HT-29 (cell line): ENCODE results near the gene GSE1. TPM values are rescaled to one million over a fixed set of nuclear protein-coding genes. Genes with fewer than 3 reads are reported as not detected.

Experiments
- DNase-seq: peaks from one replicate; pipeline ENCODE4 v3.0.0-alpha.2; 2015; ENCODE audit warnings: low spot score
- total RNA-seq: library from RNA; depleted of rRNA; stranded (reverse); fragments of >200 nt; shearing (Covaris generic); gene quantifications from 2 replicates; pipeline ENCODE4 v1.2.3, GENCODE V29; 2014

Gene GSE1
- total RNA-seq, 1 experiment from 2014 or later: 81.1 TPM

DNA sequence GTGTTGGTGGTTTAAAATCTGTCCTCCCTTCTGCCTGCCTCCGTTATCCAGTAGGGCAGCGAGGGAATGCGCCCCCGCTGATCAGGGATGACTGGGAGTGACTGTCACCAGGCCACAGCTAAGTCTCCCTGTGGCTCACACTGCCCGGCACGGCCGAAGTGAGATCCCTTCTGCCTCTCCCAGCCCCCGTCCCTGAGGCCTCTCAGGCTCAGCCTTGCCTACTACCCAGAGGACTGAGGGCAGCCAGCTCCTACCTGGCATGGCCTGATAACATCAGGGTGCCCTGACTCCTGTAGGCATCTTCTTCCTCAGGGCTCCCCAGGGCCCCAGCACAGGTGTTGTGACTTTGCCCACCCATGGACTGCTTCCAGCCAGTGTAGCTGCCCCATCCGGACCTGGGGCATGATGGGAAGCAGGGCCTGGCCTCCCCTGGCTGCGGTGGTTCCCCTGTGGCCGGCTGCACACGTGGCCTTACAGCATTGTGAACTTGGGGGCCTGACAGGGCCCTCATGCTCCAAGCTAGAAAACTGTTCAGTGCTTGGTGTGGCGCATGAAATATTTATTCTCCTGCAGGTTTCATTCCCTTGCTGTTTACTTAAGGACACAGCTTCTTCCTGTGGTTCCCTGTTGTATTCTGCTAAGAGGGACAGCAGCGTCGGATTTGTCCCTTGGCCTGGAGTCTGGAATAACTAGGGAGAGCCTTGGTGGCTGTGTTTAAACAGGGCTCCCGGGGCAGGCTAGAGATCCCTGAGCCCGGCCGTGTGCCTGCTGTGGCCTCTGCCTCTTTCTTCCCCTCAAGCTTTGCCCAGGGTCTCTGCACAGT lies 45.6 kb downstream of the GSE1 start:
- no peak for DNase-seq

DNA sequence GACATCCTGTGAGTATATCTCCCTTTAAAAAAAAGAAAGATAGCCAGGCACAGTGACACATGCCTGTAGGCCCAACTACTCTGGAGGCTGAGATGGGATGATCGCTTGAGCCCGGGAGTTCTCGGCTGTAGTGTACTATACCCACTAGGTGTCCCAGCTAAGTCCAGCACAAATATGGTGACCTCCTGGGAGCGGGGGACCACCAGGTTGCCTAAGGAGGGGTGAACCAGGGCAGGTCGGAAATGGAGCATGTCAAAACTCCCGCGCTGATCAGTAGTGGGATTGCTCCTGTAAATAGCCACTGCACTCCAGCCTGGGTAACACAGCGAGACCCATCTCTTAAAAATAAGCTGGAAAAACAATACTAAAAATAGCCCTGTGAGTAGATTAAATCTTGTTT lies 46.2 kb downstream of the GSE1 start:
- DNase-seq: no peak

DNA sequence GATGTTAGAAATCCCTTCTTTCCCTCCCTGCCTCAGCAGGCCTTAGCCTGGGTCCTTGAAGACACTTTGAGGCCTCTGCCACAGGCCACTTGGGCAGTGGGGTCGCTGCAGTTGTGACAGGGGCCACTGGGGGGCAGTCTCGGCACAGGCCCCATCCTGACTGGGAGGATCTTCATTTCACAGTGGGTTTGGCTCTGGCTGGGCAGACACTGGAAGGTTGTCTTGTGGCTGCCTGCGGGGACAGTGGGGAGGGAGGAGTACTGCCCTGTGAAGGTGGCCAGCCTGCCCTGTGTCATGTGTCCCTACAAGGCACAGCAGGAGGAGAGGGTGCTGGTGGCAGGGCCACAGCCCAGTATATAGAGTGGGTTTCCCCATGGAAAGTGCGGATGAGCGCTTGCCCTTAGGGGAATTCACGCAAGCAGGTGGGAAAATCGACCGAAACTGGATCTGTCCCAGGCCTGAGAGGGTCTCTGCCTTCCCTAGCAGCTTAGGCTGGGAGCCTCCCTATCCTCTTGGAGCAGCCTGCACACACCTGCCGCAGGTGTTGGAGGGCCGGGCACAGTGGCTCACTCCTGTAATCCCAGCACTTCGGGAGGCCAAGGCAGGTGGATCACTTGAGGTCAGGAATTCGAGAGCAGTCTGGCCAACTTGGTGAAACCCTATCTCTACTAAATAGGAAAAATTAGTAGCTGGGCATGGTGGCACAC lies 46.8 kb downstream of the GSE1 start:
- DNase-seq: peak; percentile 70

DNA sequence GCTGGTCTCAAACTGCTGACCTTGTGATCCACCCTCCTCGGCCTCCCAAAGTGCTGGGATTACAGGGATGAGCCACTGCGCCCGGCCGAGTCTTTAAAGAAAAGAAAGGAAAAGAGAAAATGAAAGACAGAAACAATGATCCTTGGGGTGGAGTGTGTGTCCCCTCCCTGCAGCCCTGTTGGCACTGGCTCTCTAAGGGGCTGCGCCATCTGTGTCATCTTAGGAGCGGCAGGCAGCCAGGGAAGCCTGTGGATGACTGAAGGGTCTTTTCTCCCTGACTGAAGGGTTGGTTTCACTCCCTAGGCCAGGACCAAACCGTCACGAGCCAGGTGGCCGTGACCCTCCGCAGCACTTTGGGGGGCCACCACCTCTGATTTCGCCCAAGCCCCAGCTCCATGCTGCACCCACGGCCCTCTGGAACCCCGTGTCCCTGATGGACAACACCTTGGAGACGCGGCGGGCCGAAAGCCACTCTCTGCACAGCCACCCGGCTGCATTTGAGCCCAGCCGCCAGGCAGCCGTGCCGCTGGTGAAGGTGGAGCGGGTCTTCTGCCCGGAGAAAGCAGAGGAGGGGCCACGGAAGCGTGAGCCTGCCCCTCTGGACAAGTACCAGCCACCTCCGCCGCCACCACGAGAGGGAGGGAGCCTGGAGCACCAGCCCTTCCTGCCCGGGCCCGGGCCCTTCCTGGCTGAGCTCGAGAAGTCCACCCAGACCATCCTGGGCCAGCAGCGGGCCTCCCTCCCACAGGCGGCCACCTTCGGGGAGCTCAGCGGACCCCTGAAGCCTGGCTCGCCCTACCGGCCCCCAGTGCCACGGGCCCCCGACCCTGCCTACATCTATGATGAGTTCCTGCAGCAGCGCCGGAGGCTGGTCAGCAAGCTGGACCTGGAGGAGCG lies 48.0 kb downstream of the GSE1 start:
- DNase-seq: no peak

DNA sequence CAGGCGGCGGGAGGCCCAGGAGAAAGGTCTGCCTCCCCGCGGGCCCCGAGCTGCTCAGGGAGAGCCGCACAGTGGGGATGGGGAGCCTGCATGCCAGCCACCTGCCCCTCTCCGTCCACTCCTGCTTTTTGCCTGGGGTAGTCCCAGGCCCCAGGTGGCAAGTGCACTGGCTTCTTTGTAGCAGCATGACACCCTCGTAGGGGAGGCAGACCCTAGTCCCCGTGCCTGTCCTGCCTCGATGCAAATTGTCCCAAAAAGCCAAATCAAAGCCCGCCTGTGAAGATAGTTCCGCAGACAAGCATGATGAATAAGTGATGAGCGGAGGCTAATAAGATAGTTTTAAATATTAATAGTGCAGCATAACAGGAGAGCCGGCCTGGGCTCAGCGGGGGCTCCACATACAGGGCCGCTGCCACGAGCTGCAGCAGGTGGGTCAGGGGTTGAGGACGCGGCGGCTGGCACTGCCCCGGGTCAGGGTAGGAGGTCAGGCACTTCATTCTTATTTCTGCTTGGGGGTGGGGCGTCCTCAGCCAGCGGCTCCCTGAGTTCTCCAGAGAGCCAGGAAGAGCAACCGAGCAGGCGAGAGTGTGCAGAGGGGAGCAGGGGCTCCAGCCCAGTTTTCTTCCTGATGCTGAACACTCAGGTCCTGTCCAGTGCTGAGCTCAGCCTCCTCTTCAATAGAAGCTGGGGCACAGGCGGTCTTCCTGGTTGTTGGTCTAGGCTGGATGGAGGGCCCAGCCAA lies 48.8 kb downstream of the GSE1 start:
- no peak for DNase-seq

DNA sequence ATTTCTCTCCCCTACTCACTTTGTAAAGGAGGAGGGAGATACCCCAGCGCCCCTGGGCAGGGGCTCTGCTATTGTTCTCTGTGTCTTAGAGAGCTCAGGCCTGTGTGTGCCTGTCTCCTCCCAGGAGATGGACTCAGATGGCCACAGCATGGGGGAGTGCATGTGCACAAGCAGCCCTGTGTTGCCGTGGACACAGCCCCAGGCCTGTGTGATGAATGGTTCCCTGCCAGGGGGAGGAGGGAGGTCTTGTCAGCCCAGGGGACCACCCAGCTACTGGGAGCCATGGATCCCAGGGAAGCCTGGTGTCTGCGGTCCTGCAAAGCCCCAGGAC lies 49.3 kb downstream of the GSE1 start:
- no peak for DNase-seq

DNA sequence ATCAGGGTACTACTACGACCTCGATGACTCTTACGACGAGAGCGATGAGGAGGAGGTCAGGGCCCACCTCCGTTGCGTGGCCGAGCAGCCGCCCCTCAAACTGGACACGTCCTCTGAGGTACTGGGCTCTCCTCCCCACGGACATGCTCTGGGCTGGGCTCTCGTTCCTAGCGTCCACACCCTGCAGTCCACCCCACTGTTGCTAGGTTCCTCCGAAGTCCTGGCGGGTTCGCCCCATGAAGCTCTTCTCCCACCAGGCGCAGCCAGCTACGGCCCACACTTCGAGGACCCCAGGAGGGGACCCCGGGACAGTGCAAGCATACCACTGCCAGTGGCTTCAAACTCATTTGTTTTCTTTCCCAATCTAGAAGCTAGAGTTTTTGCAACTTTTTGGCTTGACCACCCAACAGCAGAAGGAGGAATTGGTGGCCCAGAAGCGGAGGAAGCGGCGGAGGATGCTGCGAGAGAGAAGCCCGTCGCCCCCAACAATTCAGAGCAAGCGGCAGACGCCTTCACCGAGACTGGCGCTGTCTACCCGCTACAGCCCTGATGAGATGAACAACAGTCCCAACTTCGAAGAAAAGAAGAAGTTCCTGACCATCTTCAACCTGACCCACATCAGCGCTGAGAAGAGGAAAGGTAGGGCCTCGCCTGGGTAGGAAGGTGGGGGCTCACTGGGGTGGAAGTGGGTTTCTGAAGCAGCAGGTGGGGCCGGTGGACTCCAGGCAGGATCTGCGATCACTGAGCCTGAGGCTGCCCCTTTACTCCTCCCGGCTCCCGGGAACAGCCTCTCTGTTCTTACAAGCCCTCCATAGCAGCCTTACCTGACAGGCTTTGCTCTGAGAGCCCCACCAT lies 50.1 kb downstream of the GSE1 start:
- no peak for DNase-seq

DNA sequence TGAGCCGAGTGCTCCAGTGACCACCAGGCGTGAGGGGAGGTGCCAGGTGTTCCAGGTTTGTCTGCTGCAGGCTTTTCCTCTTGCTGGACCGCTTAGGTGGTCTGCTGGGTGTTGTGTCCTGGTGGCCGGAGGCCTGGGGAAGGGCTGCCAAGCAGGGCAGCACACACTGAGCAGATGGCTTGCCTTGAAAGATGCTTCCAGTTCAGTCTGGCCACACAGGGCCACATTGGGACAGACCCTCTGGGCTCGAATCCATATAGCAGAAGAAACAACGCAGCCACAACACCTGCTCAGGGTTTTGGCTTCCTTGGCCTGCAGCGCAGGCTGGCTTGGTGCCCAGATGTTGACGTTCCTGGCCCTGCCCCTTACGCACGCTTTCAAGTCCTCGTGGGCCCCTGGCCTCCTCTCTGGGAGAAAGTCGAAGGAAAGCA lies 50.8 kb downstream of the GSE1 start:
- DNase-seq: no peak

DNA sequence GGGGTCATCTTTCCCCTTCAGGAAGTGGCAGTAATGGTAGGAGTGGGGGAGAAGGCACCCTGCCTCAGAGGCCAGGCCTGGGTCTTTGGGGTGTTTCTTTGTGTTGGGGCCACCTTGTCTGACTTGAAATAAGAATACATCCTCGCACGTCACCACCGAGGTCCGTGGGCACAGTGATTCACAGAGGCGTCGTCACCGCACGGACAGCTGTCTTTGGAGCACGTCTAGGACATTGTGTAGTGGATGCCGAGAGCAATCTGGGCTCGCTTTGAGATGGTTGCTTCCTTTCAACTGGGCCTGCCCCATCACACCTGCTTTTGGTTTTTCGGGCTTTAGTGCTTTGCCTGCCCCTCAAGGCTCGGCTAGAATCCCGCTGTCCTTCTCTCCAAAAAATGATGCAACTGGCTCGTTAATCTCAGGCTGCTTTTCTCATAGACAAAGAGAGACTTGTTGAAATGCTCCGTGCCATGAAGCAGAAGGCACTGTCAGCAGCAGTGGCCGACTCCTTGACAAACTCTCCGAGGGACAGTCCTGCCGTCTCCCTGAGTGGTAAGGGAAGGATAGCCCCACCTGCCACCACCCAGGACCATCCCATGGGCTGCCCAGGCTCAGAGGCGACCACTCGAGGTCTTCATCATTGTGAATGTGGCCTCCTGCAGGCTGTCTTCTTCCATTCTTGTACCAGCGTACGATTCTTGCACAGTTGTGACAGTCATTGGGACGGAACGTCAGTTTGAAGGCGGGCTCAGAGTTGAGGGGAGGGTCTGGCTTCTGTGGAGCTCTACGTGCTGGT lies 51.7 kb downstream of the GSE1 start:
- DNase-seq: no peak

DNA sequence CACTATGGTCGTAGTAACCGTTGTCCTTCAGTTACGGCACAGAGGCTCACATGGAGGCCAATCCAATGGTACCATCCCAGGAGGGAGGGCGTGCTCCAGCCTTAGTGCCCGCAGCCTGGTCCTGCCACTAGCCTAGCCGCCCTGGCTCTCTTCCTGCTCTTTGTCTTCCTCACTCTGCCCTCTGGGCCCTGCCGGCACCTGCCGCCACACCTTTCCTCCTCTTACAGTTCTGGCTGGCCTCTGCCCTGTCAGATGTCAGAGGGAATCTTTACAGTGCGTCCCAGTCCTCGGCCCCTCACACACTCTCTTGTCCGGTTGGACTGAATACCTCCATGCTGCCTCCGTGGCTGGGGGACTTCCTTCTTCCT lies 52.2 kb downstream of the GSE1 start:
- no peak for DNase-seq

DNA sequence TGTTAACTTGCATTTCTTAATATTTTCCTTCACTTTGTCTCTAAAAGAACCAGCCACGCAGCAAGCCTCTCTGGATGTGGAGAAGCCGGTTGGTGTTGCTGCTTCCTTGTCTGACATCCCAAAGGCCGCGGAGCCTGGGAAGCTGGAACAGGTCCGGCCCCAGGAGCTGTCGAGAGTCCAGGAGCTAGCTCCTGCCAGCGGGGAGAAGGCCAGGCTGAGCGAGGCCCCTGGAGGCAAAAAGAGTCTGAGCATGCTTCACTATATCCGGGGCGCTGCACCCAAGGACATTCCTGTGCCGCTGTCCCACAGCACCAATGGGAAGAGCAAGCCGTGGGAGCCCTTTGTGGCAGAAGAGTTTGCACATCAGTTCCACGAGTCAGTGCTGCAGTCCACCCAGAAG lies 52.8 kb downstream of the GSE1 start:
- DNase-seq: no peak

DNA sequence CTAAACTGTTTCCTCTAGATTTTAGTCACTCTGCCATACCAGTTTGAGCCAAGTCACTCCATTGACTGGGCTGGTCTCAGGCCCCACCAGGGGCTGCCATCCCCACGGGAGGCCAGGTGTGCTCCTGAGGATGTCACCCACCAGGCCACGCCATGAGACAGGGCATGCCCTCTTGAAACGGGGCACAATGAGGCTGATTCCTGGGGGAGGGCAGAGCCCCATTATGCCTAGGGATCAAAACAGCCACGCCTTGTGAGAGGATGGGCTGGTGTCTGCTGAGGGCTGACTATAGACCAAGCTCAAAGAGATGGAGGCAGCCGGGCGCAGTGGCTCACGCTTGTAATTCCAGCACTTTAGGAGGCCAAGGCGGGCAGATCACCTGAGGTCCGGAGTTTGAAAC lies 54.1 kb downstream of the GSE1 start:
- DNase-seq: no peak

DNA sequence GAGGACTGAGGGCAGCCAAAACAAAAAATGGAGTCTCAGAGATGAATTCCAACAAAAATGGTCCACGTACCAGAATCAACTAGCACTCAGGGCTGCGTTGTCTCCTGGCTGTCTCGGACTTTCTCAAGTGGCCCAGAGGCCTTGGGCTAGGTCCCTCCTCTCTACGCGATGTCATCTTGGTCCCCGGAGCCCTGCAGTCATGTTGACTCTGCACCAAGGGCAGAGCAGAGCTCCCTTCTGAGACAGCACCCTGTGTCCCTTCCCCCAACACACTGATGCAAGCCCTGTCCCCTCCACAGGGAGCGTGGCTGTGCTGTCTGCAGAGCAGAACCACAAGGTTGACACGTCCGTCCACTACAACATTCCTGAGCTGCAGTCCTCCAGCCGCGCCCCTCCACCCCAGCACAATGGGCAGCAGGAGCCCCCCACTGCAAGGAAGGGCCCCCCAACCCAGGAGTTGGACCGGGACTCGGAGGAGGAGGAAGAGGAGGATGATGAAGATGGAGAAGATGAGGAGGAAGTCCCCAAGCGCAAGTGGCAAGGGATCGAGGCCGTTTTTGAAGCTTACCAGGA lies 54.8 kb downstream of the GSE1 start:
- DNase-seq: no peak

DNA sequence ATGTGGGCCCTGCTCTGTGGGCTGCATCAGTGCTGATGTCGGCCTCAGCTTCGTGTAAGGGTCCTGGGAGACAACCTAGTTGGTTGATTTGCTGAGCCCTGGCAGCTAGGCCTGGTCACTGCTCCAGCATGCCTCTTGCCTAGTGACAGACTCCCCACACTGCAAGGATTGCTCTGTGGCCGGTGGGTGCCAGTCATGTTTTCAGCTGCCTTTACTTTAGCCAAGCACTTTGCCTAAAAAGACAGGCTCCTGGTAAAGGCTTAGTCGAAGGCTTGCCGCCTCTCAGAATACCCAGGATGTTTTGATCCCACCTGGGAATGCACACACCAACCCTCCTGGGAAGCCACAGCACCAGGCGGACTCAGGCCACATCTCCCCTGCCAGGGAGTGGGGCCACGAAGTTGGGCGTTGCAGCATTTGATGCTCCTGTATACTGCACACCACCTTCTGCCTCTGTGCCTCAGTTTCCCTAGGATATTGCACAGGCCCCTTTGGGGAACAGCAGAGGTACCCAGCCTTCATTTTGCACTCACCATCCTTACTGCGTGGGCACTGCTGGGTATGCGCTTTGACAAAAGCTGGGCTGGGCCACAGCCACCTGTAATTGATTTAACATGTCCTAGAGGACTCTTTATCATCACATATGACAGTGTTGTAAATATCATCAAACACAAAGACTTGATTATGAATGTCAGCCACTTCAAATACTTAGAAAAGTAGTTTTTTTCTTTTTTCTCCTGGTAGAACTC lies 55.7 kb downstream of the GSE1 start:
- DNase-seq: no peak

DNA sequence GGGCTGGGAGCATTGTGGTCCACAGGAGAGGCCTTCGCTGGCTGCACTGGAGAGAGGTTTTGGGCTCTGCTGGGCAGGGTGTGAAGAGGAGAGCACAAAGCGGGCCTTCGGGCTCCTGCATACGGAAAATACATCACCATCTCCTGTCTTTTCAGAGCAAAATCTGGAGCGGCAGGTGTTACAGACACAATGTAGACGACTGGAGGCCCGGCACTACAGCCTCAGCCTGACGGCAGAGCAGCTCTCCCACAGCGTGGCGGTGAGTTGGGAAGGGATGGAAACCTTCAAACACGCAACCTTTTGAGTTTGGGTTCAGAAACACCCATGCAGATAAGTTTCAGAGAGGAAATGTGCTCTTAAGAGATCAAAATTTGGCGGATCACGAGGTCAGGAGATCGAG lies 57.7 kb downstream of the GSE1 start:
- DNase-seq: no peak

DNA sequence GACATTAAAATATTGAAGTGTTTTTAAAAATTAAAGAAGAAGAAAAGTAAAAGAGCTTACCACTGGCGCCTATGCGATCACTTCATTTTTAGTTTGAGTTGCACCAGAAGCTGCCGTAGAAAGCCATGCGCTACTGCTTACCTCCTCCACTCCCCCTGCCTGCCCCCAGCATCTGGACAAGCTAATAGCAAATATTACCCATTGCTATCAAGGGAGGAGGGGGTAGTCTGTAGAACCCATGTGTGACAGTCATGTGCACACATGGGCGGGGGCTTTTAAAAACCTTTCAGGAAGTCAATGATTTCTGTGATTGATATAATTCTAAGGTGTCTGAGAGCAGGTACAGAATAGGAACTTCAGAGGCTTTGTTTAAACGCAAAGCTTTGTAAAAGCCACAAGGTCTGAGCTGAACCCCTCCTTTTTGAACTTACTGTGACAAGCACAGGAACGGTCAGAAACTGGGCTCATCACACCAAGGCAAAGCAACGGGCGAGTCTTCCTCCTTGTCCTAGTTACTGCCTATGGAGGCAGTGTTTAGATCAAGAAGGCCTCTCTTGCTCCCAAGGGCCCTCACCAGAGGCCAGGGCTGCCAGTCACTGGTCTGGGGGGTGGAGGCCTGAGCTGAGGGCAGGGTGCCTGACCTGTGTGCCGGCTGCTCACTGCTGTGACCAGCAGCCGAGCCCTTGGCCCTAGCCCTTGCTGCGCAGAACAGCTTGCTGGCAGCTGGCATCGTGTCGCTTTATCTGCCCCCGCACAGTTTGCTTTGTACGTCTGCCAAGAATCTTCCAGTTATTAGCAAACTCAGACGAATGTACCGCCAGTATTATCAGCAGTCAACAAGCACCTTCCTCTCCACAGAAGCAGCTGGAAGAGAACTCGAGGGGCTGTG lies 60.7 kb downstream of the GSE1 start:
- peak; percentile 63 for DNase-seq

DNA sequence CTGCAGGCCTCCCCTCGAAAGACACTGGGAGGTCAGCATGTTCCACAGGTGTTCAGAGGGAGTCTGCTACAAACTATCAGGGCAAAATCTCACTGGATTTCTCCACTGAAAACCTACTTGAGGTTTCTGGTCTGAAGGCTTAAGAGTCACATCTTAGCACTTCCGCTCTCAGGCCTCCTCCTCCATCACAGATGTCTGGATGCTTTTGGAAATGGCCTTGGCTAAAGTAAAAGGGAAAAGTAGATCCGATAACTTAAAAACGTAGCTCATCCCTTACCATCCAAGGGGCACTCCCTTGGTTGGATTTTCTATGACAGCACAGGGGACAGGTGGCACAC lies 61.3 kb downstream of the GSE1 start:
- DNase-seq: no peak

DNA sequence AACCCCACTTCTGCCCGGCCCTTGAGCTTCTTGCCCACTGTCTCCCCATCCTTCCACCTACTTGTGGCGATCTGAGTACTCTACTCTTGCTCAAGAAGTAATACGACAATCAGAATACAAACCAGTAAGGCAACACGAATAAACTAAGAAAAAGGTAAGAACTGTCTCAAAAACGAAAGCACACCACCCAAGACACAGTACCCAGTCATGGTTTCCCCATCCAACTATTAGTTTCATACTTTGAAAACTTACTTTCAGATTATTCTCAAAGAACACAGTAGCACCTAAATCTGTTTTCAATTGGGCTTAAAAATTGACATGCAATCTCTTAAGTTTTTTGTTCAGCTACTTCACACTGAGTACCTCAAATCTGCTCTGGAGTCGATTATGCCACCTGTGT lies 61.7 kb downstream of the GSE1 start:
- DNase-seq: no peak
